GM12872 (cell line): ENCODE data around the gene MARK1.

Experiments
- CTCF ChIP-seq: IDR thresholded peaks from 3 replicates; pipeline ENCODE4 v1.5.1; 2011; ENCODE audit warnings: low read depth, mild to moderate bottlenecking, low read length, moderate library complexity; ENCODE audit not compliant: insufficient read depth

Gene MARK1

GRCh38 chr1:220698607-220699016 lies 170.7 kb downstream of the MARK1 start:
- TF ChIP-seq CTCF, result no peak

GRCh38 chr1:220699044-220699443 lies 171.1 kb downstream of the MARK1 start:
- no peak for TF ChIP-seq CTCF

- TF ChIP-seq CTCF, result no peak
These were observed 172.7 kb downstream of the MARK1 start for GRCh38 chr1:220700556-220701179.

- TF ChIP-seq CTCF, result no peak
These were observed 174.0 kb downstream of the MARK1 start for GRCh38 chr1:220701974-220702373.

- TF ChIP-seq CTCF, result no peak
These were observed 174.9 kb downstream of the MARK1 start for GRCh38 chr1:220702733-220703270.

GRCh38 chr1:220703305-220703704 lies 175.4 kb downstream of the MARK1 start:
- TF ChIP-seq CTCF, result no peak

- TF ChIP-seq CTCF, result no peak
These were observed 177.8 kb downstream of the MARK1 start for GRCh38 chr1:220705782-220706181.
